NCI-H2107 (cell line): ENCODE results near the gene AQP2.
"Not testable (repeated sequence)": the region's sequence is repeated elsewhere in the genome, so short reads cannot be mapped to it uniquely, and the experiment has no call there.

Source experiments
- DNase-seq: peaks from one replicate; lab custom pipeline; 2025; lab: John Stamatoyannopoulos, UW

Gene AQP2

GRCh38 chr12:49987625-49988303 is 37.2 kb downstream of the AQP2 start:
- DNase-seq = no peak

GRCh38 chr12:49989400-49989799 is 38.9 kb downstream of the AQP2 start:
- DNase-seq = not testable (repeated sequence)

- DNase-seq = no peak
Observed at GRCh38 chr12:49990273-49990672, 39.7 kb downstream of the AQP2 start.

- no peak for DNase-seq
Observed at GRCh38 chr12:49998453-49998852, 47.9 kb downstream of the AQP2 start.

- no peak for DNase-seq
Observed at GRCh38 chr12:50003595-50003994, 53.1 kb downstream of the AQP2 start.

GRCh38 chr12:50004696-50005095 is 54.2 kb downstream of the AQP2 start:
- DNase-seq = no peak

GRCh38 chr12:50005175-50005574 is 54.6 kb downstream of the AQP2 start:
- DNase-seq = no peak

- no peak for DNase-seq
Observed at GRCh38 chr12:50006280-50006679, 55.7 kb downstream of the AQP2 start.

- no peak for DNase-seq
Observed at GRCh38 chr12:50006754-50007442, 56.4 kb downstream of the AQP2 start.
